Measurements from ENCODE around the gene RNF114.
A peak's percentile ranks its signal among the peaks of the same experiment; 100 is the strongest.
"Not testable (repeated sequence)": the region's sequence is repeated elsewhere in the genome, so short reads cannot be mapped to it uniquely, and the experiment has no call there.

The RNF114 gene

DNA sequence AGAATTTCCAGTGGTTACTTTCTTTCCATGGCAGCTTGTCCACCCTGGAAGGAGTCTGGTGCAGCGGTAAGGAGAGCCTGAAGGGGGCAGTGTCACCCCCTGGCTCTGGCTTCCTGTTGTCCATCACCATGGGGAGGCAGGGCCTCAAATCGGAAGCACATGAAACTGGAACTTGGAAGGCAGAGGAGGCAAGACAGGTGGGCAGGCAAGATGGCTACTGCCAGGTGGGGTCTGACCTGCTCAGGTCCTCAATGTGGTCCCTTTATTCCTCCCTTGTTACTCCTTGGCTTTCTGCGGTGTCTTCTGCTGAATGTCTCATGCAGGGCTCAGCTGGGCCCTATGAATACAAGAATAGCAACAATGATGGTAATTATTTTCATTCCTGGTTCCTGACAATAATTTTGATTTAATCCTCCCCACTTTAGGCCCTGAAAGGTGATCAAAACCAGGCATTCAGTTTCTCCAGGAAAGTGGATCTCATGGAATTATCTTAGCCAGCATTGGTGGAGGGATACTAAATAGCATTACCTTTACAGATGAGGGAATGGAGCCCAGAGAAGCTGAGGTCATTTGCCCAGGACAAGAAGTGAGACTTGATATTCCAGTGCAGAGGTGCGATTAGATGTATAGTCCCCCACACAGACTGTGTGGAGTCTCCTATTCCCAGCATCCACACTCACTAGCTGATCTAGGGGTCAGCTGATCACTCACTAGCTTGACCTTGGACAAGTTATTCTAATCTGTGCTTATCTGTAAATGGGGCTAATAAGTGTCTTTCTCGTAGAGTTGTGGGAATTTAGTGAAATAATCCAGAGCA, 29.0 kb downstream of the RNF114 start:
- no peak for DNase-seq (ENCODE audit: low read depth in 2 of 2)

DNA sequence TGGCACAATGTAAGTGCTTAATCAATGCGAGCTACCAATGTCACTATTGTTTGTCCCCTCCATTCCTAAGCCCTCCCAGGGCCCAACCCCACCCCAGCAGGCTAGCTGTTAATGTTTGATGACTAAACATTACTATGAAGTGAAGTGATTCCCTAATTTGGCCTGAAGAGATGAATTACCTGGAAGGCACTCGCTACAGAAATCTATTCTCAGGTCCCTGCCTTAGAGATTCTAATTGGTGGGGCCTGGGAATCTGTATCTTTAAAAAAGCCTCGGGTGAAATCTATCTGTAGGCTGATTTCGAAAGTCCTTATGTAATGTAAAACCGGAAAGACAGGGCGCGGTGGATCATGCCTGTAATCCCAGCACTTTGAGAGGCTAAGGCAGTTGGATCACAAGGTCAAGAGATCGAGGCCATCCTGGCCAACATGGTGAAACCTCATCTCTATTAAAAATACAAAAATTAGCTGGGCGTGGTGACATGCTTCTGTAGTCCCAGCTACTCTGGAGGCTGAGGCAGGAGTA, 29.6 kb downstream of the RNF114 start:
- DNase-seq (ENCODE audit: low read depth in 2 of 2), result no peak

- no peak for DNase-seq (ENCODE audit: low read depth in 2 of 2)
These were observed 30.7 kb downstream of the RNF114 start for GRCh38 chr20:49966861-49967260.

- no peak for DNase-seq (ENCODE audit: low read depth in 2 of 2)
These were observed 33.0 kb downstream of the RNF114 start for GRCh38 chr20:49969234-49969633.

GRCh38 chr20:49969946-49970345, 33.7 kb downstream of the RNF114 start:
- no peak for DNase-seq (ENCODE audit: low read depth in 2 of 2)

DNA sequence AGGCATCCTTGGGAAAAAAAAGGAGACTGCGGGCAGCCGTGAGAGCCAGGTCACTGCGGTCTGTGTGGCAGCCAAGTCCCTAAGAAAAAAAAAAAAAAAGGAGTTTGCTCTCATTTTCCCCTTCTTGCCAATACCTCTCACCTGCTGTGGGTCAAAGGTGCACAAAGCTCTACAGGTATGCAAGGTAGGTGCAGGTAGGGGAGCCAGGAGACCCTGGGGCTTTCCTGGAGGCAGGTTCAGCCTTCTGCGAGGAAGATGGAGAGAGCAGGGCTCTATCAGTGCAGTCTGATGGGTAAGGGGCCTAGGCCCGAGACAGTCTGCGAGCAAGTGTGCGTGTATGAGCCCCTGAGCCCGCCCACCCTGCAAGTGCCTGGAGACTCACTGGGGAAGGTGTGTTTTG, 34.3 kb downstream of the RNF114 start:
- no peak for DNase-seq (ENCODE audit: low read depth in 2 of 2)

GRCh38 chr20:49973981-49974380, 37.8 kb downstream of the RNF114 start:
- no peak for DNase-seq (ENCODE audit: low read depth in 2 of 2)

- DNase-seq (ENCODE audit: low read depth in 2 of 2), result no peak
These were observed 40.3 kb downstream of the RNF114 start for GRCh38 chr20:49976542-49976941.

GRCh38 chr20:49977740-49978139, 41.5 kb downstream of the RNF114 start:
- DNase-seq (ENCODE audit: low read depth in 2 of 2), result not testable (repeated sequence)

DNA sequence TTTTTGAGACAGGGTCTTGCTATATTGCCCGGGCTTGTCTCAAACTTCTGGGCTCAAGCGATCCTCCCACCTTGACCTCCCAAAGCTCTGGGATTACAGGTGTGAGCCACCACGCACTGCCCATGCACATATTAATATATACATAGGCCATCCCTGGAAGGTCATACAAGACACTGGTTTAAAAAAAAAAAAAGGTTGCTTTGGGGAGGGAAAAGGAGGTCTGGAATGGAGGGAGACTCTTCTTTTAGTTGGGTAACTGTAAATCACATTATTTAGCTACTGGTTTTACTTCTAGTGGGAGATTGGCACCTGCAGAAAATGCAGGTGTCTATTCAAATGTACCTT, 42.5 kb downstream of the RNF114 start:
- DNase-seq (ENCODE audit: low read depth in 2 of 2), result no peak

DNA sequence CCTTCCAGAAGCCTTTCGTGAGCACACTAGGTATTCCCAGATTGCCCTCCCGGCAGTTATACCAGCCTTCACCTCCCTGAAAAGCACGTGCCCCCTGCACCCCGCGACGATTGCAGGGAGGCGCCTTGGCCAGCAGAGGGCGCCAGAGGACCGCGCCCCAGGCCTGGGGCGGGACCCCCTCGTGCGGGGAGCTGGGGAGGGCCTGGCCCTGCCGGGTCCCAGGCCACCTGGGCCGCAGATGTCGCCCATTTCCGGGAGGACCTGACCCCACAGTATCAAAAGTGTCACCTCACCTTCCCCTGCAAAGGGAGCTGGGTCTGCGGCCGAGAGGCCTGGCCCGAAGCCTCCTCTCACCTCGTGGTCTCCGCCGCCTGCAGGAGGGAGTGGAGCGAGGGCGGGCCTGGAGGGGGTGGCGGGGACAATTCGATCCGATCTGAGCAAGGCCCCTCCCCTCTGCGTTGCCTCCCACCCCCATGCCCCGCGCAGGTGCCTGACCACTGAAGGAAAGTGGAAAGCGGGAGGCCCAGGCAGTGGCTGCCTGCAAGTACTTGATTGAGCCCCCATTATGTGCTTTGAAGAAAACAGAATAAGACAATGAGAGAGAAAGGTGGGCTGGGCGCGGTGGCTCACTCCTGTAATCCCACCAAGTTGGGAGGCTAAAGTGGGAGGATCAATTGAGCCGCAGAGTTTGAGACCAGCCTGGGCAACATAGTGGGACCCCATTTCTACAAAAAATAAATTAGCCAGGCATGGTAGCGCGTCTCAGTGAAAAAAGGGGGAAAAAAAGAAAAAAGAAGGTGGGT, 43.0 kb downstream of the RNF114 start:
- DNase-seq (ENCODE audit: low read depth in 2 of 2), result peak; percentile 21 to 56

DNA sequence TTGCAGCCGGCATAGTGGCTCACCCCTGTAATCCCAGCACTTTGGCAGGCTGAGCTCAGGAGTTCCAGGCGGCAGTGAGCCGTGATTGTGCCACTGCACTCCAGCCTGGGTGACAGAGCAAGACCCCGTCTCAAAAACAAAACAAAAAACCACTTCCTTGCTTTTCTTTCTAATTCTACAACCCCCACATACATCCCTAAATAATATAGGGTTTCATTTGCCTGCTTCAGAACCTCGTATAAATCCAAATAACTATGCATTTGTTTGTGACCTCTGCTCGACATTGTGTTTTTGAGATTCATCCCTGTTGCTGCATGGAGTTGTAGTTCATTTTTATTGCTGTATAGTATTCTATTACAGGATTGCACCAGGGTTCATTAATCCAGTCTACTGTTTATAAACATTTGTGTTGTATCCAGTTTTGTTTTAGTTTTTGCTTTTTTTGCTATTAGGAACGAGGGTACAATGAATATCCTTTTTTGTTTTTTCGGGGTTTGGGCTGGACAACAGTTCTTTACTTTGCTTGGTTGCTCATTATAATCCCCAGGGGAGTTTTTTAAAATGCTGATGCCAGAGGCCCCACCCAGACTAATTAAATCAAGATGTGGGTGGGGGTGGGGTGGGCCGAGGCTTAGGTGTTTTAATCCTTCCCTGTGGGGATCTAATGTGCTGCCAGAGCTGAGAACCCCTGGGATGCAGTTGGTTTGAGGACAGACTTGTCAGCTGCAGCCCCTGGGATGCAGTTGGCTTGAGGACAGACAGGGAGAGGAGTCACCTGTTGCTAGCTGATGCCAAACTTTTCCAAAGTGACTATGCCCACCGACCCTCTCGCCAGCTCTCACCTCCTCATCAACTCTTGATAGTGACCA, 44.2 kb downstream of the RNF114 start:
- DNase-seq (ENCODE audit: low read depth in 2 of 2), result no peak

DNA sequence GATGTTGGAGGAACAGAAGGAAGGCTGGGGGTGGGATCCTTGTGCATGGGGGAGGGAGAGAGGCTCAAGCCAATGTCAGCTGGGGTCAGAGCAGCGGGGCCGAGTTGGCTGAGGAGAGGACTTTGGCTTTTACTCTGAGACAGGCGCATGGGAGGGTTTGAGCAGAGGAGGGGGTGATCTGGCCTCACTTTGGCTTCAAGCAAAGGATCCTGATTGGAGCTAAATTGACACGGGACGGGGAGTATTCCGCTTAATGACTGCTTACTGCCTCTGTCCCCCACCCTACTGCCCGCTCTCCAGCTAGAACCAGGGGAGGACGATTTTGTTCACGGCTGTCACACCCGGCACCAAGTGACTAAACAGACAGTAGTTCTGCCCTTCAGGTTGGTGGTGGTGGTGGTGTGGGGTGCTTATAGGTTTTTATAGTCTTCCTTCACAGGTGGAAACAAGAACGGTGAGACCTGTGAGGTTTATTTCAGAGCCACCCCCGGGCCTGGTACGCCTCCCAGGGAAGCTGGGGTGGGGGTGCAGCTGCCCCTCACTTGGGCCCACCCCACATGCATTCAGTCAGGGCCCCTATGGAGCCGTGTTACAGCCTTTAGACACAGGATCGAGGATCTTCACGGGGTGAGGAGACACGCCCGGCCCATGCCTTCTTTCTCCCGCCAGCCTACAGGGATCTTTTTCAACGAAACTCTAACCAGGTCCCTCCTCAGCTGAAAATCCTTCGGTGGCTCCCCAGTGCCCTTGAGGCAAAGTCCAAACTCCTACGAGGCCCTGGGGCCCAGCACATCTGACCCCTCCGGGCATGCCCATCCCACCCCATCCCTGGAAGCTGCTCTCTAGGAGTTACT, 45.2 kb downstream of the RNF114 start:
- DNase-seq (ENCODE audit: low read depth in 2 of 2), result no peak

DNA sequence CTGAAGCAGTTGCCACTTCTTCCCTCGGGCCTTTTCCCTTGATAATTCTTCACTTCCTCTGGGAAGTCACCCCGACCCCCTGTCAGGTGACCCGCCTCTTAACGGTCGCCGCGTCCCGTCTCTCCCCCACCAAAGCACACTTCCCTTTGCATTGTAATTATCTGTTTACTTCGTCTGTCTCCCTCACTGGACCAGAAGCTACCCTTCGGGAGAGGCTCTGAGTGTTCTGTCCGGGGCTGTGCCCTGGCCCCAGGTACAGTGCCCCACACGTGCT, 45.8 kb downstream of the RNF114 start:
- DNase-seq (ENCODE audit: low read depth in 2 of 2), result no peak

DNA sequence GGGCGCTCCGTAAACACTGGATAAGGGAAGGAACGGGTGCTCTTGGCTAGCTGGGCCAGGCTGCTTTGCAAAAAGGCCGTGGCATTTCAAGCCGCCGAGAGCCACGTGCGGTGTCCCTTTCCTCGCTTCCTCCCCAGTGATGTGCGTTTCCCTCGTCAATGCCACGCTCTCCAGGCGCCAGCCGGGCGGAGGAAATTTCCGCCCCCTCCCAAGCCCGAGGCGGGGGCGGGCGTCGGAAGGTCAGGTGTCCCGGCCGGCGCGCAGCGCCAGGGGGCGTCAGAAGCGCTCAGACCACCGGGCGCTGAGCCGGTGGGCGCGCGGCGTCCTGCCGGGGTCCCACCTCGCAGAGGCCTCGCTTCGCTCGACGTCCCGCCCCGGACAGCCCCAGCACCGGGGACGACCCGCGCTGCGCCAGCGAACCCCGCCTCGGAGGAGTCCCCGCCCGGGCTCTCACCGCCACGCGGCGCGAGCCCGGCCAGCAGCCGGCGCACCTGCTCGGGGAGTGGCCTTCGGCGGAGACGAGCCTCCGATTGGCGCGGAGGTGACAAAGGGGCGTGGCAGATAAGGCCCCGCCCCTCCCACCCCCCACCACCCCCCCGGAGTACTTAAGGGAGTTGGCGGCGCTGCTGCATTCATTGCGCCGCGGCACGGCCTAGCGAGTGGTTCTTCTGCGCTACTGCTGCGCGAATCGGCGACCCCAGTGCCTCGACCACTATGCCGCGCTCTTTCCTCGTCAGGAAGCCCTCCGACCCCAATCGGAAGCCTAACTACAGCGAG, 46.3 kb downstream of the RNF114 start, which contains the start of gene SNAI1:
Gene SNAI1 (plus strand): TSS at position 635 of the 777 bp plus-strand sequence. CDS start 80 bp downstream, at position 715.
- DNase-seq (ENCODE audit: low read depth in 2 of 2), result peak; percentile 50 to 58

- DNase-seq (ENCODE audit: low read depth in 2 of 2), result no peak
These were observed 47.1 kb downstream of the RNF114 start for GRCh38 chr20:49983123-49983847.

DNA sequence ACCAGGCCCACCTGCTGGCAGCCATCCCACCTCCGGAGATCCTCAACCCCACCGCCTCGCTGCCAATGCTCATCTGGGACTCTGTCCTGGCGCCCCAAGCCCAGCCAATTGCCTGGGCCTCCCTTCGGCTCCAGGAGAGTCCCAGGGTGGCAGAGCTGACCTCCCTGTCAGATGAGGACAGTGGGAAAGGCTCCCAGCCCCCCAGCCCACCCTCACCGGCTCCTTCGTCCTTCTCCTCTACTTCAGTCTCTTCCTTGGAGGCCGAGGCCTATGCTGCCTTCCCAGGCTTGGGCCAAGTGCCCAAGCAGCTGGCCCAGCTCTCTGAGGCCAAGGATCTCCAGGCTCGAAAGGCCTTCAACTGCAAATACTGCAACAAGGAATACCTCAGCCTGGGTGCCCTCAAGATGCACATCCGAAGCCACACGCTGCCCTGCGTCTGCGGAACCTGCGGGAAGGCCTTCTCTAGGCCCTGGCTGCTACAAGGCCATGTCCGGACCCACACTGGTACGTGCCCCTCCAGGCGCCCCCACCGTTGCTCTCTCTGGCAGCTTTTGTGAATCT, 47.7 kb downstream of the RNF114 start:
- no peak for DNase-seq (ENCODE audit: low read depth in 2 of 2)

- DNase-seq (ENCODE audit: low read depth in 2 of 2), result no peak
These were observed 48.4 kb downstream of the RNF114 start for GRCh38 chr20:49984426-49985153.

GRCh38 chr20:49985157-49985556, 49.0 kb downstream of the RNF114 start:
- DNase-seq (ENCODE audit: low read depth in 2 of 2), result no peak

Measured in stimulated activated CD4-positive, alpha-beta T cell treated with anti-CD3 and anti-CD28 coated beads, Interleukin-1b, Interleukin-23, amount 100 ng/mL, for 1 hour (primary cell).